Upper lobe of left lung (tissue), 4 donors: ENCODE results near the gene ASF1A.

ENCODE experiments used
- POLR2AphosphoS5 ChIP-seq, 2 donors: sonication (generic); formaldehyde crosslinking; IDR thresholded peaks; one replicate each; pipeline ENCODE4 v1.5.1; 2017; ENCODE audit warnings: antibody characterized with exemption in 2 of 2
- TF ChIP-seq, protein P1 (sequence below), 6 experiments: fragments of 450-650 bp in 4 of 6; fragments of 200-600 bp in 2 of 6; sonication (generic) in 2 of 6; IDR thresholded peaks; one replicate each; pipeline ENCODE4 v1.5.1; 2016 to 2019; ENCODE audit warnings: antibody characterized with exemption in 6 of 6

DNA sequence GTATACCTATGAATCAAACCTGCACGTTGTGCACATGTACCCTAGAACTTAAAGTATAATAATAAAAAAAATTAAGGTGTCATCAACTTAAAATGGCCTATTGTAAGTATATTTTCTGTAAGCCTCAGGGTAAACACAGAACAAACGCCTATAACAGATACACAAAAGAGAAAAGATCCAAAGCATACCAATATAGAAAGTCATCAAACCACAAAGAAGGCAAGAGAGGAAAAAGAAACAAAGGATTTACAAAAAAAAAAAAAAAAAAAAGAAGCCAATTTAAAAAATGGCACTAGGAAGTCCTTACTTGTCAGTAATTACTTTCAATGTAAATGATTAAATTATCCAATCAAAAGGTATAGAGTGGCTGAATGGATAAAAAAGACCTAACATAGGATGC is 24.6 kb upstream of the ASF1A start:
- TF ChIP-seq, protein P1, sequence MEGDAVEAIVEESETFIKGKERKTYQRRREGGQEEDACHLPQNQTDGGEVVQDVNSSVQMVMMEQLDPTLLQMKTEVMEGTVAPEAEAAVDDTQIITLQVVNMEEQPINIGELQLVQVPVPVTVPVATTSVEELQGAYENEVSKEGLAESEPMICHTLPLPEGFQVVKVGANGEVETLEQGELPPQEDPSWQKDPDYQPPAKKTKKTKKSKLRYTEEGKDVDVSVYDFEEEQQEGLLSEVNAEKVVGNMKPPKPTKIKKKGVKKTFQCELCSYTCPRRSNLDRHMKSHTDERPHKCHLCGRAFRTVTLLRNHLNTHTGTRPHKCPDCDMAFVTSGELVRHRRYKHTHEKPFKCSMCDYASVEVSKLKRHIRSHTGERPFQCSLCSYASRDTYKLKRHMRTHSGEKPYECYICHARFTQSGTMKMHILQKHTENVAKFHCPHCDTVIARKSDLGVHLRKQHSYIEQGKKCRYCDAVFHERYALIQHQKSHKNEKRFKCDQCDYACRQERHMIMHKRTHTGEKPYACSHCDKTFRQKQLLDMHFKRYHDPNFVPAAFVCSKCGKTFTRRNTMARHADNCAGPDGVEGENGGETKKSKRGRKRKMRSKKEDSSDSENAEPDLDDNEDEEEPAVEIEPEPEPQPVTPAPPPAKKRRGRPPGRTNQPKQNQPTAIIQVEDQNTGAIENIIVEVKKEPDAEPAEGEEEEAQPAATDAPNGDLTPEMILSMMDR (IDR thresholded peaks at IDR 0.05): no peak
- TF ChIP-seq POLR2AphosphoS5 (IDR thresholded peaks at IDR 0.05): no peak
